GM19452 (cell line): ENCODE measurements around the gene NCAPG2.
"Not testable (repeated sequence)": the region's sequence is repeated elsewhere in the genome, so short reads cannot be mapped to it uniquely, and the experiment has no call there.

Experiments
- ATAC-seq: cut with Tn5 transposase; IDR thresholded peaks from one replicate; pipeline ENCODE4 v1.9.1; 2021; ENCODE audit not compliant: unreplicated experiment

Gene NCAPG2

GRCh38 chr7:158638001-158638400 lies 66.6 kb downstream of the NCAPG2 start:
- ATAC-seq: no peak

GRCh38 chr7:158633055-158633956 lies 71.3 kb downstream of the NCAPG2 start:
- ATAC-seq: peak; percentile 84

- ATAC-seq: no peak
Observed at GRCh38 chr7:158631574-158632195, 72.9 kb downstream of the NCAPG2 start.

- ATAC-seq: not testable (repeated sequence)
Observed at GRCh38 chr7:158626289-158626688, 78.3 kb downstream of the NCAPG2 start.

- no peak for ATAC-seq
Observed at GRCh38 chr7:158623241-158623640, 81.4 kb downstream of the NCAPG2 start.

- ATAC-seq: no peak
Observed at GRCh38 chr7:158620839-158621441, 83.7 kb downstream of the NCAPG2 start.

GRCh38 chr7:158620418-158620817 lies 84.2 kb downstream of the NCAPG2 start:
- no peak for ATAC-seq

GRCh38 chr7:158618745-158619140 lies 85.9 kb downstream of the NCAPG2 start:
- ATAC-seq: no peak

- no peak for ATAC-seq
Observed at GRCh38 chr7:158617737-158618128, 86.9 kb downstream of the NCAPG2 start.

GRCh38 chr7:158616050-158616449 lies 88.6 kb downstream of the NCAPG2 start:
- ATAC-seq: no peak

- ATAC-seq: no peak
Observed at GRCh38 chr7:158614700-158615099, 89.9 kb downstream of the NCAPG2 start.

- peak; percentile 96 for ATAC-seq
Observed at GRCh38 chr7:158613481-158613880, 91.1 kb downstream of the NCAPG2 start.

GRCh38 chr7:158612546-158612945 lies 92.1 kb downstream of the NCAPG2 start:
- ATAC-seq: no peak

GRCh38 chr7:158611541-158611940 lies 93.1 kb downstream of the NCAPG2 start:
- ATAC-seq: no peak

GRCh38 chr7:158609313-158609974 lies 95.2 kb downstream of the NCAPG2 start:
- no peak for ATAC-seq

GRCh38 chr7:158607563-158607962 lies 97.0 kb downstream of the NCAPG2 start:
- no peak for ATAC-seq

- ATAC-seq: no peak
Observed at GRCh38 chr7:158606671-158607424, 97.8 kb downstream of the NCAPG2 start.

- ATAC-seq: no peak
Observed at GRCh38 chr7:158606129-158606528, 98.5 kb downstream of the NCAPG2 start.

GRCh38 chr7:158603773-158604755 lies 100.5 kb downstream of the NCAPG2 start:
- ATAC-seq: peak; percentile 32
